Endometrial microvascular endothelial cells (primary cell): ENCODE results near the gene KNTC1. TPM values are rescaled to one million over a fixed set of nuclear protein-coding genes. Genes with fewer than 3 reads are reported as not detected.
"Not testable (repeated sequence)": the region's sequence is repeated elsewhere in the genome, so short reads cannot be mapped to it uniquely, and the experiment has no call there.

Source experiments
- in situ Hi-C: cut with HindIII; loops from 2 replicates; pipeline ENCODE4 v1.10.0; 2017; ENCODE audit warnings: low sequenced_read_pairs, low pct_unique_long_range_greater_than_20kb; ENCODE audit errors: inconsistent ontology term
- total RNA-seq: library from RNA; depleted of rRNA; stranded (reverse); fragments of >200 nt; gene quantifications from one replicate; pipeline ENCODE4 v1.2.3, GENCODE V29; 2015; ENCODE audit errors: inconsistent ontology term

KNTC1 gene
- total RNA-seq, 1 donor from 2014 or later, result 30.0 TPM

DNA sequence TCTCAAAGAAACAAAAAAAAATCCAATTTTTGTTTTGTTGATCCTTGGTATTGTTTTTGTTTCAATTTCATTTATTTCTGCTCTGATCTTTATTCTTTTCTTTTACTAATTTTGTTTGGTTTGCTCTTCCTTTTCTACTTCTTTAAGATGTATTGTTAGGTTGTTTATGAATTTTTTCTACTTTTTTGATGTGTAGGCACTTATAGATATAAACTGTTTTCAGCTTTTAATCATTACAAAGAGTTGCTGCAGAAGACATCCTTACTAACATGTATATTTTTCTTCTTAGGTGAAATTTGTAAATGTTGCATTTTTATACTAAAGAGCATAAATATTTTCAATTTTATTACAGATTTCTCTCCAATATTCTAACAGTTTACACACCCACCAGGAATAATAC is 69.8 kb downstream of the KNTC1 start:
- in situ Hi-C loops, result no loop called here

DNA sequence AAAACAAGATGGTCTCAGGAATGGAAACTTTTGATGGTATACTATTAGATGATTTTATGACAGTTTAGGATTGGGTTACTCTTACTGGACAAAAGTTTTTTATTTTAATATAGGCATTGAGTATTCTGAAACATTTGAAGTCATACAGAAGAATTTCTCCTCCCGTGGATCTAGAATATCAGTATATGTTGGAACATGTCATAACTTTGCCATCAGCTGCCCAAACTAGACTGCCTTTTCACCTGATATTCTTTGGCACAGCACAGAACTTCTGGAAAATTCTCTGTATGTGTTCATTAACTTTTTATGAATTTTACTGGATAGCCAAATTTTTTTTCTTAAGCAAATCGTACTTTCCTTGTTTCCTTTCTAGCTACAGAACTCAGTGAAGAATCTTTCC is 75.4 kb downstream of the KNTC1 start:
- in situ Hi-C loops, result no loop called here

DNA sequence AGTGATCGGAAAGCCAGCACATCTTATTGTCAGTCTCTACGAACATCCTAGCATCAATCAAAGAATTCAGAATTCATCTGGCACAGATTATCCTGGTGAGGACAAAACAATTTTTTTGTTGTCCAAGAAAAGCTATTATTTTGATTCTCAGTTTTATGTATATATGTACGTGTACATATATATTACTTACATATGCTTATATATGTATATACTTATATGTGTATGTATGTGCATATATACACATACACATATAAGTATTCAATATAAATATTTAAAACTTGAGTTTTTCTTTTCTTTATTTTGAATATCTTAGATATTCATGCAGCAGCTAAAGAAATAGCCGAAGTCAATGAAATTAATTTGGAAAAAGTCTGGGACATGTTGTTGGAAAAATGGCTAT is 77.9 kb downstream of the KNTC1 start:
- in situ Hi-C loops, result no loop called here

- in situ Hi-C loops, result no loop called here
Observed at GRCh38 chr12:122609732-122610131, 82.7 kb downstream of the KNTC1 start.

GRCh38 chr12:122610207-122610606 is 83.2 kb downstream of the KNTC1 start:
- in situ Hi-C loops, result no loop called here

GRCh38 chr12:122610911-122611310 is 83.9 kb downstream of the KNTC1 start:
- in situ Hi-C loops, result no loop called here

DNA sequence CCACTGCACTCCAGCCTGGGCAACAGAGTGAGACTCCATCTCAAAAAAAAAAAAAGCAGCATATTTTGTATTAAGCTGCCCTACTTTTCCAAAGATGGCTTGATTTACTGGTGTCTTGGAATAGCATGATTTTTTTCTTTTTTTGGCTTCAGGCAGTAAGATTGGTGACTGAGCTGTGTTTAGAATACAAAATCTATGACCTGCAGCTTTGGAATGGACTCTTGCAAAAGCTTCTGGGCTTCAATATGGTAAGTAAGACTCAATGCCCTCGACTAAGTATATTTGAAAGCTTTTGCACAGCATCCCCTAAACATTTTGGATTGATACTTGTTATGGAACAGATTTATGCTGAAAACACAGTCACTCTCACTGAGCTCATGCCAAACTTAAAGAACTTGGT is 87.8 kb downstream of the KNTC1 start:
- in situ Hi-C loops, result no loop called here

- in situ Hi-C loops, result no loop called here
Observed at GRCh38 chr12:122615780-122616179, 88.7 kb downstream of the KNTC1 start.

GRCh38 chr12:122635471-122635870 is 108.4 kb downstream of the KNTC1 start:
- in situ Hi-C loops, result no loop called here

GRCh38 chr12:122643207-122643805 is 116.3 kb downstream of the KNTC1 start:
- in situ Hi-C loops, result no loop called here

- in situ Hi-C loops, result no loop called here
Observed at GRCh38 chr12:122646517-122647217, 119.6 kb downstream of the KNTC1 start.

GRCh38 chr12:122651520-122652224 is 124.6 kb downstream of the KNTC1 start:
- in situ Hi-C loops, result no loop called here

- in situ Hi-C loops, result not testable (repeated sequence)
Observed at GRCh38 chr12:122653291-122653690, 126.2 kb downstream of the KNTC1 start.

- in situ Hi-C loops, result no loop called here
Observed at GRCh38 chr12:122656298-122656697, 129.2 kb downstream of the KNTC1 start.

DNA sequence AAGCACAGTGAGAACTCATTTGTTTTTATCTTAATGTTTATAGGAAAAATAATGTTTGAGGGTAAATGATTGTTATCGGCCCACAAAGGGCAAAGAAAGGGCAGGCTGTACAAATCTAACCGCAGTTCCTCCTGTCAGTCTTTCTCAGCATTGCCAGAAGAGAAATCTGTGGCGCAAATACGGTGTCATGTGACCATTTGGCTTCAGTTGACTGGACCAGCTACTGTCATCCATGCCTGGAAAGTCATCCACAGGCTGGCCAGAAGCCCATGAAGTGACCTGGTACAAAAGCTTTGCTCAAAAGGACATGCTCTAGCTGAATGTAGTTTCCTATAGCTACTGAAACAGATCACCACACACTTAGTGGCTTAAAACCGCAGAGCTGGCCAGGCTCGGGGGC is 132.5 kb downstream of the KNTC1 start:
- in situ Hi-C loops, result no loop called here

DNA sequence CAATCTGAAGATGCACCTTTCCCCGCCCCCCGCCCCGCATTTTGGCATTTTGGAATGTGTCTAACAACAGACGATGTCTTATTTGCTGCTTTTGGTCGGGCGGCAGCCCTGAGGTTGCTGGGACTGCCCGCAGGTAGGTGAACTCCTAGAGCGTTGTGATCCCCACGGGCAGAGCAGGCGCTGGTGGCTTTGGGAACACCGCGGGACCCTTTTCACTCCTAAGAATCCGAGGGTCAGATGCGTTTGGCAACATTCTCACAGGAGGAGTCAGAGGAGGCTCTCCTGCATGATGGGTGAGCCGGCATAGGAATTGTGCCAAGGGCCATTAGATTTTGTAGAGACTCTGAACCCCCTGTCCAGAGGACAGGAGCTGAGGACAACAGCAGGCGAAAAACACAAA is 134.2 kb downstream of the KNTC1 start:
- in situ Hi-C loops, result no loop called here

GRCh38 chr12:122661938-122662337 is 134.9 kb downstream of the KNTC1 start:
- in situ Hi-C loops, result no loop called here

- in situ Hi-C loops, result no loop called here
Observed at GRCh38 chr12:122665349-122665748, 138.3 kb downstream of the KNTC1 start.

DNA sequence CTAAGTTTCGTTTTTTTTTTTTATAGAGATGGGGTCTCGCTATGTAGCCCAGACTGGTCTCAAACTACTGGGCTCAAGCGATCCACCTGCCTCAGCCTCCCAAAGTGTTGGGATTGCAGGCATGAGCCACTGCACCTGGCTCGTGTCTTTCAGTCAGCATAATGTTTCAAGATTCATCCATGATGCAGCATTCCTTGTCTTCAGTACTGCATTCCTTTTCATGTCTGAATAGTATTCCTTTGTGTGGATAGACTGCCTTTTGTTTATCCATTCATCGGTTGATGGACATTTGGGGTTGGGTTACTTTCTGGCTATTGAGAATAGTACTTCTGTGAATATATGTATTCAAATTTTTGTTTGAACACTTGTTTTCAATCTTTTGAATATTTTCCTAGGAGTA is 138.7 kb downstream of the KNTC1 start:
- in situ Hi-C loops, result no loop called here

DNA sequence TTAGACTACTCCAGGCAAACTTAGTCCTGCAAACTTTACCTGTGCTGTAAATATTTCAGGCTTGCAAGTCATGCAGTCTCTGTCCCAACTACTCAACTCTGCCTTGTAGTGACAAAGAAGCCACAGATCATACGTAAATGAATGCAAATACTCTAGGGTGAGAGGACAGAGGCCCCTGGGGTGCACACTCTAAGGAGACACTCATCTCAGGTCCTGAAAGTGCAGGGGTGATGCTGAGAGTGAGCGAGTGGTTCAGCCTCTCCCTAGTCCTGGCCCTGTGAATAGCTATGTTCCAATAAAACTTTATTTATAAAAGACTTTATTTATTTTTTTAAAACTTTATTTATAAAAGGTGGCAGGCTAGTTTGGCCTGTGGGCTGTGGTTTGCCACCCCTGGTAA is 141.2 kb downstream of the KNTC1 start:
- in situ Hi-C loops, result no loop called here
